ENCODE data around the gene SCLT1.

Gene SCLT1

DNA sequence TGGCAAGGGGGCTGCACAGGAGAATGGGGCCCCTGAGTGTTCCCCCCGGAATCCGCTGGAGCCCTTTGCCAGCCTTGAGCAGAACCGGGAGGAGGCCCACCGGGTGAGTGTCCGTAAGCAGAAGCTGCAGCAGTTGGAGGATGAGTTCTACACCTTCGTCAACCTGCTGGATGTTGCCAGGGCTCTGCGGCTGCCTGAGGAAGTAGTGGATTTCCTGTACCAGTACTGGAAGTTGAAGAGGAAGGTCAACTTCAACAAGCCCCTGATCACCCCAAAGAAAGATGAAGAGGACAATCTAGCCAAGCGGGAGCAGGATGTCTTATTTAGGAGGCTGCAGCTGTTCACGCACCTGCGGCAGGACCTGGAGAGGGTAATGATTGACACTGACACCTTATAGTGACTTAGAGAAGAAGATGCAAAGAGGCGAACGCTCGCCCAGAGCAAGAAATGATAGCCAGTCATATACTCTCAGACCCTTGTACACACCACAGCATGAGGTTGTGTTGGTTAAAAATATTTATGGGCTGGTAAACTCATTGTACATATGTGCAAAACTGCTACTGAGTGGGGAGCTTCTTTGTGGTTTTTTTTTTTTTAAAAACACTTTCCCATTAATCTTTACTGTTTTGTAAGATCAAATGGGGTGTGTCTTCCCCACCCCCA lies 231.4 kb downstream of the SCLT1 start:
- no peak overlapping the region for H3K4me3 ChIP-seq (ENCODE audit: low read depth, low read length)

DNA sequence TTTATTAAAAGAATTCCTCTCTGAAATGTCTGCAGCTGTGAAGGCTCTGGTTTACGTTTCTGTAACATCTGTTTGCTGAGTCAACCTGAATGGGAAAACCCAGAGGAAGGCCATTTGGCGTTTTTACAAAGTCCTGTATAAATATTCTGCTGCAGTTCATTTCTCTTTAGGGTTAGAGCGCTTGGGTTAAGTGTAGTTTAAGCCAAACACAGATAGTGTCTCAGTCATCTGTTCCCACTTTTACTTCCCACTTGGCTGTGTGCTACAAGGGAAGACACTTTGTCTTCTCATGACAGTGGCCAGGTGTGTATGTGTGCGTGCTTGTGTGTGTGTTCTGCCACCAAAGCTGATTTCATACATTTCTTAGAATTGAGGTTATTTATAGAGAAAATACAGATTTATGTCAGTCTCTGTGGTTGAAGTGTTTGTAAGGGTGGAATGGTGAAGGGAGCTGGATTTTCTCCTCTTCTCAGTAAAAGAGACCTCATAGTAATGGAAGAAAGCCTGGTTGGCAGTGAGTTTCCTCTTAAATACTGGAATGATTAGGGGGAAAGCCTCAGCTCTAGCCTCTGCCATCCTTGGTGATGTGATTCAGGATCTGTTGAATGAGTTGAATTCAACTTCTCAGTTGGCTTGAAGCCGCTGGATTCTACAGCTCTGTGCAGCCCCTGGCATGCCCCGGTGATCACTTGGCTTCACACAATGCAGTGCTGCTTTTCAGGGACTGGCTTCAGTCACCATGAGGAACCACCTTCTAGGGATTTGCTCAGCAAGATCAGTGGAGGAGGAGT lies 233.3 kb downstream of the SCLT1 start:
- H3K4me3 ChIP-seq (ENCODE audit: low read depth, low read length) = no peak overlapping the region
- TF ChIP-seq, protein P1, sequence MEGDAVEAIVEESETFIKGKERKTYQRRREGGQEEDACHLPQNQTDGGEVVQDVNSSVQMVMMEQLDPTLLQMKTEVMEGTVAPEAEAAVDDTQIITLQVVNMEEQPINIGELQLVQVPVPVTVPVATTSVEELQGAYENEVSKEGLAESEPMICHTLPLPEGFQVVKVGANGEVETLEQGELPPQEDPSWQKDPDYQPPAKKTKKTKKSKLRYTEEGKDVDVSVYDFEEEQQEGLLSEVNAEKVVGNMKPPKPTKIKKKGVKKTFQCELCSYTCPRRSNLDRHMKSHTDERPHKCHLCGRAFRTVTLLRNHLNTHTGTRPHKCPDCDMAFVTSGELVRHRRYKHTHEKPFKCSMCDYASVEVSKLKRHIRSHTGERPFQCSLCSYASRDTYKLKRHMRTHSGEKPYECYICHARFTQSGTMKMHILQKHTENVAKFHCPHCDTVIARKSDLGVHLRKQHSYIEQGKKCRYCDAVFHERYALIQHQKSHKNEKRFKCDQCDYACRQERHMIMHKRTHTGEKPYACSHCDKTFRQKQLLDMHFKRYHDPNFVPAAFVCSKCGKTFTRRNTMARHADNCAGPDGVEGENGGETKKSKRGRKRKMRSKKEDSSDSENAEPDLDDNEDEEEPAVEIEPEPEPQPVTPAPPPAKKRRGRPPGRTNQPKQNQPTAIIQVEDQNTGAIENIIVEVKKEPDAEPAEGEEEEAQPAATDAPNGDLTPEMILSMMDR (IDR thresholded peaks at IDR 0.05; ENCODE audit: borderline replicate concordance, insufficient read depth, low read depth, low read length) = no peak

More for the DNA sequence above, 231.4 kb downstream of the SCLT1 start:
- TF ChIP-seq, protein P1 (IDR thresholded peaks at IDR 0.05; ENCODE audit: borderline replicate concordance, insufficient read depth, low read depth, low read length) = no peak

DNA sequence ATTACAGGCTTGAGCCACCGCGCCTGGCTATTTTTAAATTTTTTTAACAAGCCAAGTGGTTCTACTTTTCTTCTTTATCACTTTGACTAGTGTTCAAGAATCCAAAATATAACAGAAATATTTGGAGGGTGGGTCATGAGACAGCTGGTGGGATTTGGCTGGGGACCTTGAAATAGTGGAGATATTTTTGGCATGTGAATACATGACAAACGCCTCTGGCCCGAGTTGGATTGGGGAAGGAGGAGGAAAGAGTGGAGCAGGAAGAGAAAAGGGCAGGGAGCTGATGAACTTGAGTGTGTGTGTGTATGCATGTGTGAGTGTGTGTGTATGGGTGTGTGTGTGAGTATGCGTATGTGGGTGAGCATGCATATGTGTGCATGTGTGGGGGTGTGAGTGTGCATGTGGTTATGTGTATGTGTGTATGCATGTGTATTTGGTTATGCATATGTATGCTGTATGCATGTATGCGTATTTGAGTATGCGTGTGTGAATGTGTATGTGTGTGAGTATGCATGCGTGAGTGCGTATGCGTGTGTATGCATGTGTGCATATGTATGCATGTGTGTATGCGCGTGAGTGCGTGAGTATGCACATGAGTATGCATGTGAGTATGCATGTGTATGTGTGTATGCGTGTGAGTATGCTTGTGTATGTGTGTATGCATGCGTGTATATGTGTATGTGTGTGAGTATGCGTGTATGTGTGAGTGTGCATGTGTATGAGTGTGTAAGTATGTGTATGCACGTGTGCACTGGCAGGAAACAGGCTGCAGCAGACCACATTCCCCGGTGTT lies 234.3 kb downstream of the SCLT1 start:
- TF ChIP-seq, protein P1 (IDR thresholded peaks at IDR 0.05; ENCODE audit: borderline replicate concordance, insufficient read depth, low read depth, low read length) = no peak
- no peak overlapping the region for H3K4me3 ChIP-seq (ENCODE audit: low read depth, low read length)

DNA sequence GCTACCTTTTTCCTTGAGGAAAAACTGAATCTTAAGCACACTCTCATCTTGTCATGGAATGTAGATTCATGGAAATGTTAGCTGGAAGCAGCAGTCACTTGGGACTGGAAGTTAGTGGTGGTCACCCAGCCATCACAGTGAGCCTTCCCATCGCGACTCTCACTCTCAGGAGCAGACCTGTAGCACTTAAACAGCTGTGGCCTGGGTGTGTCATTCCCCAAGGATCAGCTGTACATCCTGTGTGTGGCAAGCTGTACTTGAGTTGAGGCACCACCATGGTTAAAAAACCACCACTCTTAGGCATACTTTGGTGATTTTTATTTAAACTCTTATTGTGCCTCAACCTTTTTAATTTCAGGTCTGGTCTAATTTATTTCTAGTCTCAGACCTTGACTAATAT lies 237.1 kb downstream of the SCLT1 start:
- H3K4me3 ChIP-seq (ENCODE audit: low read depth, low read length) = no peak overlapping the region
- TF ChIP-seq, protein P1 (IDR thresholded peaks at IDR 0.05; ENCODE audit: borderline replicate concordance, insufficient read depth, low read depth, low read length) = no peak

DNA sequence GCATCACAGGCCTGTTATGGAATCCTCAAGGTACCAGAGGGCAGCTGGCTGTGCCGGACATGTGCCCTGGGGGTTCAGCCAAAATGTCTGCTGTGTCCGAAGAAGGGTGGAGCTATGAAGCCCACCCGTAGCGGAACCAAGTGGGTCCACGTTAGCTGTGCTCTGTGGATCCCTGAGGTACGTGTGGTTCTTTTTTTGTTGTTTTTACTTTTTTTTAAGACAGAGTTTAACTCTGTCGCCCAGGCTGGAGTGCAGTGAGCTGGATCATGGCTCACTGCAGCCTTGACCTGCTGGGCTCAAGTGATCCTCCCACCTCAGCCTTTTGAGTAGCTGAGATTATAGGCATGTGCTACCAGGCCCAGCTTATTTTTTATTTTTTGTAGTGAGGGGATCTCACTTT lies 237.7 kb downstream of the SCLT1 start:
- H3K4me3 ChIP-seq (ENCODE audit: low read depth, low read length) = no peak overlapping the region
- TF ChIP-seq, protein P1 (IDR thresholded peaks at IDR 0.05; ENCODE audit: borderline replicate concordance, insufficient read depth, low read depth, low read length) = no peak

DNA sequence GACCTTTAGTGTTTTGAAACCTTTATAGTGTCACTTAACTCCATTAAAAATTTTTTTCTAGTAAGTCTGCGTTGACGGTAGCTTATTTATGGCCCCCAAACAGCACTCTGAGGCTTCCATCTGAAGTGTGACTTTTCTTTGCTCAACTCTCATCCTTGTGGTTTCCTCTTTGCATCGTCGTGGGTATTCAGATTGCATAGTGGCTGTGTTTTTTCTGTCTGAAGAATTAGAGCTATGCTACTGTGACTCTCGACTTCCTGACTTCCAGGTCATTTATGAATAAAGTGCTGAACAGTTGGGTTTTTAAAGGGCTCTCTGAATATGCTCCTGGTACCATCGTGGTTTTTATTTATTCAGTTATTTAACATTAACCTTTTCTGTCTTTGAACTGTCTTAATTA lies 238.9 kb downstream of the SCLT1 start:
- TF ChIP-seq, protein P1 (IDR thresholded peaks at IDR 0.05; ENCODE audit: borderline replicate concordance, insufficient read depth, low read depth, low read length) = no peak
- H3K4me3 ChIP-seq (ENCODE audit: low read depth, low read length) = no peak overlapping the region

Data from GM12875 (cell line).